SHP77 treated with DMSO at 0.1 percent for 48 hours (cell line): ENCODE measurements around the gene PCDHB4.
"Not testable (repeated sequence)": the region's sequence is repeated elsewhere in the genome, so short reads cannot be mapped to it uniquely, and the experiment has no call there.

Source experiments
- DNase-seq: peaks from one replicate; lab custom pipeline; 2025; lab: John Stamatoyannopoulos, UW

The PCDHB4 gene

DNA sequence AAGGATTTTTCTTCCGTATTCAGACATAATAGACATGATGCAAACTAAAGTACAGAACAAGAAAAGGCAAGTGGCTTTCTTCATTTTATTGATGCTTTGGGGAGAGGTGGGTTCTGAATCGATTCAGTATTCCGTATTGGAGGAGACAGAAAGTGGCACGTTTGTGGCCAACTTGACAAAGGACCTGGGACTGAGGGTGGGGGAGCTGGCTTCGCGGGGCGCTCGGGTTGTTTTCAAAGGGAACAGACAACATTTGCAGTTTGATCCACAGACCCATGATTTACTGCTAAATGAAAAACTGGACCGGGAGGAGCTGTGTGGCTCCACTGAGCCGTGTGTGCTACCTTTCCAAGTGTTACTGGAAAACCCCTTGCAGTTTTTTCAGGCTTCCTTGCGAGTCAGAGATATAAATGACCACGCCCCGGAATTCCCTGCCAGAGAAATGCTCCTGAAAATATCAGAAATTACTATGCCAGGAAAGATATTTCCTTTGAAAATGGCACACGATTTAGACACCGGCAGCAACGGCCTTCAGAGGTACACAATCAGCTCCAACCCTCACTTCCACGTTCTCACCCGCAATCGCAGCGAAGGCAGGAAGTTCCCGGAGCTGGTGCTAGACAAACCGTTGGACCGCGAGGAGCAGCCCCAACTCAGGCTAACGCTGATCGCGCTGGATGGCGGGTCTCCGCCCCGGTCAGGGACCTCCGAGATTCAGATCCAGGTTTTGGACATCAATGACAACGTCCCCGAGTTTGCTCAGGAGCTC is 28.8 kb downstream of the PCDHB4 start:
- no peak for DNase-seq

DNA sequence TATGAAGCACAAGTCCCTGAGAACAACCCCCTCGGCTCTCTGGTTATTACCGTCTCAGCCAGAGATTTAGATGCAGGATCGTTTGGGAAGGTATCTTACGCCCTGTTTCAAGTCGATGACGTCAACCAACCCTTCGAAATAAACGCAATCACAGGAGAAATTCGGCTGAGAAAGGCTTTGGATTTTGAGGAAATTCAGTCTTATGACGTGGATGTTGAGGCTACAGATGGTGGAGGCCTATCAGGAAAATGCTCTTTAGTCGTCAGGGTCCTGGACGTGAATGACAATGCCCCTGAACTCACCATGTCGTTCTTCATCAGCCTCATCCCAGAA is 29.3 kb downstream of the PCDHB4 start:
- DNase-seq: no peak

DNA sequence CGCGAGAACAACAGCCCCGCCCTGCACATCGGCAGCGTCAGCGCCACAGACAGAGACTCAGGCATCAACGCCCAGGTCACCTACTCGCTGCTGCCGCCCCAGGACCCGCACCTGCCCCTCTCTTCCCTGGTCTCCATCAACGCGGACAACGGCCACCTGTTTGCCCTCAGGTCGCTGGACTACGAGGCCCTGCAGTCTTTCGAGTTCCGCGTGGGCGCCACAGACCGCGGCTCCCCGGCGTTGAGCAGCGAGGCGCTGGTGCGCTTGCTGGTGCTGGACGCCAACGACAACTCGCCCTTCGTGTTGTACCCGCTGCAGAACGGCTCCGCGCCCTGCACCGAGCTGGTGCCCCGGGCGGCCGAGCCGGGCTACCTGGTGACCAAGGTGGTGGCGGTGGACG is 30.0 kb downstream of the PCDHB4 start:
- DNase-seq: not testable (repeated sequence)

DNA sequence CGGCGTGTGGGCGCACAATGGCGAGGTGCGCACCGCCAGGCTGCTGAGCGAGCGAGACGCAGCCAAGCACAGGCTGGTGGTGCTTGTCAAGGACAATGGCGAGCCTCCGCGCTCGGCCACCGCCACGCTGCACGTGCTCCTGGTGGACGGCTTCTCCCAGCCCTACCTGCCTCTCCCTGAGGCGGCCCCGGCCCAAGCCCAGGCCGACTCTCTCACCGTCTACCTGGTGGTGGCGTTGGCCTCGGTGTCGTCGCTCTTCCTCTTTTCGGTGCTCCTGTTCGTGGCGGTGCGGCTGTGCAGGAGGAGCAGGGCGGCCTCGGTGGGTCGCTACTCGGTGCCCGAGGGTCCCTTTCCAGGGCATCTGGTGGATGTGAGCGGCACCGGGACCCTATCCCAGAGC is 30.5 kb downstream of the PCDHB4 start:
- DNase-seq: not testable (repeated sequence)

DNA sequence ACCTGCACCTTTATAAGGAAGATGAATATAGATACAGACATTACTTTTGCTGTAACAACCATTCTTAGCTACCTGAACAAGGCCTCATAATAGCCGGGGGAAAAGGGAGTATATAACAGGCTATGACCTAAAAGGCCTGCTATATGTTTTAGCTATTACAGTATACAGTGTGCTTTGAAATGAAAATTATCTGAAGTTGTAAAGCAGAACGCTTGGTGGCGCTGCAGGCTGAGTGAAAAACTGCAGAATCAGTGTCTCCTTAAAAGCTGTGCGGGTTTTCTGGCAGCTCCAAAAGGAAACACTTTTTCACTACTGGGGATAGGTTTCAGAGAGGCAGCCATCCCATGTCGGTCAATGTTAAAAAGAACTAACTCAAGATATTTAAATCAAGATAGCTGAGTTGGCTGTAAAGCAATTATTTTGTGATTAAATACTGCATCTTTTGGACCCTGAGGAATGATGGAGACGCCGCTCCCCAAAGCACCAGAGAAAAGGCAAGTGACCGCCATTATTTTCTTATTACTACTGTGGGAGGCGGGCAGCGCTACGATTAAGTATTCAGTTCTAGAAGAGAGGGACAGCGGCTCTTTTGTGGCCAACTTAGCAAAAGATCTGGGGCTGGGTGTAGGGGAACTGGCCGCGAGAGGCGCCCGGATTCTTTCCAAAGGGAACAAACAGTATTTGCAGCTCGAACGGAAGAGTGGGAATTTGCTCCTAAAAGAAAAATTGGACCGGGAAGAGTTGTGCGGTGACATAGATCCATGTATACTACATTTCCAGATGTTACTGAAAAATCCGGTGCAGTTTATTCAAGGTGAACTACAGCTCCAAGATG is 34.1 kb downstream of the PCDHB4 start:
- no peak for DNase-seq

DNA sequence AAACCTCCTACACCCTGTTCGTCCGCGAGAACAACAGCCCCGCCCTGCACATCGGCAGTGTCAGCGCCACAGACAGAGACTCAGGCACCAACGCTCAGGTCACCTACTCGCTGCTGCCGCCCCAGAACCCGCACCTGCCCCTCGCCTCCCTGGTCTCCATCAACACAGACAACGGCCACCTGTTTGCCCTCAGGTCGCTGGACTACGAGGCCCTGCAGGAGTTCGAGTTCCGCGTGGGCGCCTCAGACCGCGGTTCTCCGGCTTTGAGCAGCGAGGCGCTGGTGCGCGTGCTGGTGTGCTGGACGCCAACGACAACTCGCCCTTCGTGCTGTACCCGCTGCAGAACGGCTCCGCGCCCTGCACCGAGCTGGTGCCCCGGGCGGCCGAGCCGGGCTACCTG is 35.7 kb downstream of the PCDHB4 start:
- DNase-seq: not testable (repeated sequence)

DNA sequence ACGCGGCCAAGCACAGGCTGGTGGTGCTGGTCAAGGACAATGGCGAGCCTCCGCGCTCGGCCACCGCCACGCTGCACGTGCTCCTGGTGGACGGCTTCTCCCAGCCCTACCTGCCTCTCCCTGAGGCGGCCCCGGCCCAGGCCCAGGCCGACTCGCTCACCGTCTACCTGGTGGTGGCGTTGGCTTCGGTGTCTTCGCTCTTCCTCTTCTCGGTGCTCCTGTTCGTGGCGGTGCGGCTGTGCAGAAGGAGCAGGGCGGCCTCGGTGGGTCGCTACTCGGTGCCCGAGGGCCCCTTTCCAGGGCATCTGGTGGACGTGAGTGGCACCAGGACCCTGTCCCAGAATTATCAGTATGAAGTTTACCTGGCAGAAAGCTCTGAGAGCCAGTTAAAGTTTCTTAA is 36.3 kb downstream of the PCDHB4 start:
- not testable (repeated sequence) for DNase-seq

DNA sequence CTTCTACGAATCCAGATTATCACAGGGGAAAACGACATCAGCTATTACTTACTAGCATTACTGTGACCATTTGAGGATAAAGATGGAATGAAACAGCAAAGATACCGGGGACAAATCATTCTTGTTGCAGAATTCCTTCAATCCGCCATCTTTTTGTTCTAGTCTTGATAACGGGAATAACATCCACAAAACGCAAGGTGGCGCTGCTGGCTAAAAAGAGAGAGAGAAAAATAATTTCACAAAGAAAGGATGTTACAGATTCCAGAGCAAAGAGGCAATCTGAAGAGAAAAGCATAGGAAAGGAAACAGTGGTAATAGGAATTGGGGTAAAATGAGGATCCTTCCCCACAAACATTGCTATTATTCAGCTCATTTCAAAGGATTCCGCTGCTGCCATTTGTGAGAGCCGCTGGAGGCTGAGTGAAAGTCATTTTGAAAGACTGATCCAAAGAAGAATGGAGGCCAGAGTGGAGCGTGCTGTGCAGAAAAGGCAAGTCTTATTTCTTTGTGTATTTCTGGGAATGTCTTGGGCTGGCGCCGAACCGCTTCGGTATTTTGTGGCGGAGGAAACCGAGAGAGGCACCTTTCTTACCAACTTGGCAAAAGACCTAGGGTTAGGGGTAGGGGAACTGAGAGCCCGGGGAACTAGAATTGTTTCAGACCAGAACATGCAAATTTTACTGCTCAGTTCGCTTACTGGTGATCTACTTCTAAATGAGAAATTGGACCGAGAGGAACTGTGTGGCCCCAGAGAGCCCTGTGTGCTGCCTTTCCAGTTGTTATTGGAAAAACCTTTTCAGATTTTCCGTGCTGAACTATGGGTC is 51.0 kb downstream of the PCDHB4 start, which contains the start of gene PCDHB7:
Gene PCDHB7, plus strand, starts transcription at position 264 of the 824 bp plus-strand sequence. Its CDS starts 192 bp downstream, at position 456.
- DNase-seq: peak; percentile 22

DNA sequence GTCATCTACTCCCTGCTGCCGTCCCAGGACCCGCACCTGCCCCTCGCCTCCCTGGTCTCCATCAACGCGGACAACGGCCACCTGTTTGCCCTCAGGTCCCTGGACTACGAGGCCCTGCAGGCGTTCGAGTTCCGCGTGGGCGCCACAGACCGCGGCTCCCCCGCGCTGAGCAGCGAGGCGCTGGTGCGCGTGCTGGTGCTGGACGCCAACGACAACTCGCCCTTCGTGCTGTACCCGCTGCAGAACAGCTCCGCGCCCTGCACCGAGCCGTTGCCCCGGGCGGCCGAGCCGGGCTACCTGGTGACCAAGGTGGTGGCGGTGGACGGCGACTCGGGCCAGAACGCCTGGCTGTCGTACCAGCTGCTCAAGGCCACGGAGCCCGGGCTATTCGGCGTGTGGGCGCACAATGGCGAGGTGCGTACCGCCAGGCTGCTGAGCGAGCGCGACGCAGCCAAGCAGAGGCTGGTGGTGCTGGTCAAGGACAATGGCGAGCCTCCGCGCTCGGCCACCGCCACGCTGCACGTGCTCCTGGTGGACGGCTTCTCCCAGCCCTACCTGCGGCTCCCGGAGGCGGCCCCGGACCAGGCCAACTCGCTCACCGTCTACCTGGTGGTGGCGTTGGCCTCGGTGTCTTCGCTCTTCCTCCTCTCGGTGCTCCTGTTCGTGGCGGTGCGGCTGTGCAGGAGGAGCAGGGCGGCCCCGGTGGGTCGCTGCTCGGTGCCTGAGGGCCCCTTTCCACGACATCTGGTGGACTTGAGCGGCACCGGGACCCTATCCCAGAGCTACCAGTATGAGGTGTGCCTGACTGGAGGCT is 52.9 kb downstream of the PCDHB4 start:
- not testable (repeated sequence) for DNase-seq
